ENCODE results near the gene TUSC7. TPM values are rescaled to one million over a fixed set of nuclear protein-coding genes. Genes with fewer than 3 reads are reported as not detected.

TUSC7 gene
- total RNA-seq: not detected
- long read RNA-seq: 0 reads

- intact Hi-C loops (cut with DNase I): no loop called here
These were observed at the start of gene TUSC7 for GRCh38 chr3:116709479-116709878. Gene TUSC7, plus strand, starts transcription at chr3:116709779.

GRCh38 chr3:116661196-116661595 lies 48.4 kb upstream of the TUSC7 start:
- intact Hi-C loops (cut with DNase I): no loop called here

More at GRCh38 chr3:116709479-116709878, at the start of gene TUSC7:
- DNase-seq (ENCODE audit: low spot score): no peak

GRCh38 chr3:116663161-116664110 lies 46.1 kb upstream of the TUSC7 start:
- peak; percentile 75 for DNase-seq (ENCODE audit: low spot score)
- intact Hi-C loops (cut with DNase I): no loop called here

More at GRCh38 chr3:116661196-116661595, 48.4 kb upstream of the TUSC7 start:
- DNase-seq (ENCODE audit: low spot score): no peak

- no peak for DNase-seq (ENCODE audit: low spot score)
- intact Hi-C loops (cut with DNase I): no loop called here
These were observed 42.3 kb upstream of the TUSC7 start for GRCh38 chr3:116667324-116667723.

- no peak for DNase-seq (ENCODE audit: low spot score)
- intact Hi-C loops (cut with DNase I): no loop called here
These were observed 41.8 kb upstream of the TUSC7 start for GRCh38 chr3:116667791-116668190.

GRCh38 chr3:116669576-116669975 lies 40.0 kb upstream of the TUSC7 start:
- DNase-seq (ENCODE audit: low spot score): no peak
- intact Hi-C loops (cut with DNase I): no loop called here

GRCh38 chr3:116671151-116671550 lies 38.4 kb upstream of the TUSC7 start:
- DNase-seq (ENCODE audit: low spot score): no peak
- intact Hi-C loops (cut with DNase I): no loop called here

- DNase-seq (ENCODE audit: low spot score): no peak
These were observed 30.7 kb upstream of the TUSC7 start for GRCh38 chr3:116678853-116679252.

GRCh38 chr3:116691041-116691440 lies 18.5 kb upstream of the TUSC7 start:
- no peak for DNase-seq (ENCODE audit: low spot score)
- intact Hi-C loops (cut with DNase I): no loop called here

More at GRCh38 chr3:116678853-116679252, 30.7 kb upstream of the TUSC7 start:
- intact Hi-C loops (cut with DNase I): no loop called here

- DNase-seq (ENCODE audit: low spot score): no peak
- intact Hi-C loops (cut with DNase I): no loop called here
These were observed 8.5 kb upstream of the TUSC7 start for GRCh38 chr3:116701070-116701469.

- intact Hi-C loops (cut with DNase I): no loop called here
- no peak for DNase-seq (ENCODE audit: low spot score)
These were observed 7.2 kb upstream of the TUSC7 start for GRCh38 chr3:116702334-116702733.

GRCh38 chr3:116707531-116707930 lies 2.0 kb upstream of the TUSC7 start:
- no peak for DNase-seq (ENCODE audit: low spot score)
- intact Hi-C loops (cut with DNase I): no loop called here

- no peak for DNase-seq (ENCODE audit: low spot score)
- intact Hi-C loops (cut with DNase I): no loop called here
These were observed 6.9 kb downstream of the TUSC7 start for GRCh38 chr3:116716490-116716889.

- intact Hi-C loops (cut with DNase I): no loop called here
These were observed 8.0 kb downstream of the TUSC7 start for GRCh38 chr3:116717566-116717965.

GRCh38 chr3:116728454-116728853 lies 18.9 kb downstream of the TUSC7 start:
- DNase-seq (ENCODE audit: low spot score): no peak
- intact Hi-C loops (cut with DNase I): no loop called here

More at GRCh38 chr3:116717566-116717965, 8.0 kb downstream of the TUSC7 start:
- DNase-seq (ENCODE audit: low spot score): no peak

- intact Hi-C loops (cut with DNase I): no loop called here
- no peak for DNase-seq (ENCODE audit: low spot score)
These were observed 24.7 kb downstream of the TUSC7 start for GRCh38 chr3:116734243-116734642.

- DNase-seq (ENCODE audit: low spot score): no peak
- intact Hi-C loops (cut with DNase I): no loop called here
These were observed 30.1 kb downstream of the TUSC7 start for GRCh38 chr3:116739678-116740077.

GRCh38 chr3:116740293-116740692 lies 30.7 kb downstream of the TUSC7 start:
- no peak for DNase-seq (ENCODE audit: low spot score)
- intact Hi-C loops (cut with DNase I): no loop called here

GRCh38 chr3:116741467-116741866 lies 31.9 kb downstream of the TUSC7 start:
- intact Hi-C loops (cut with DNase I): no loop called here

GRCh38 chr3:116743062-116743461 lies 33.5 kb downstream of the TUSC7 start:
- no peak for DNase-seq (ENCODE audit: low spot score)
- intact Hi-C loops (cut with DNase I): no loop called here

More at GRCh38 chr3:116741467-116741866, 31.9 kb downstream of the TUSC7 start:
- DNase-seq (ENCODE audit: low spot score): no peak

GRCh38 chr3:116749388-116749787 lies 39.8 kb downstream of the TUSC7 start:
- no peak for DNase-seq (ENCODE audit: low spot score)
- intact Hi-C loops (cut with DNase I): no loop called here

All from cardiac septum (tissue), 1 donor.